Measurements from ENCODE around the gene ADRM1.

The ADRM1 gene

DNA sequence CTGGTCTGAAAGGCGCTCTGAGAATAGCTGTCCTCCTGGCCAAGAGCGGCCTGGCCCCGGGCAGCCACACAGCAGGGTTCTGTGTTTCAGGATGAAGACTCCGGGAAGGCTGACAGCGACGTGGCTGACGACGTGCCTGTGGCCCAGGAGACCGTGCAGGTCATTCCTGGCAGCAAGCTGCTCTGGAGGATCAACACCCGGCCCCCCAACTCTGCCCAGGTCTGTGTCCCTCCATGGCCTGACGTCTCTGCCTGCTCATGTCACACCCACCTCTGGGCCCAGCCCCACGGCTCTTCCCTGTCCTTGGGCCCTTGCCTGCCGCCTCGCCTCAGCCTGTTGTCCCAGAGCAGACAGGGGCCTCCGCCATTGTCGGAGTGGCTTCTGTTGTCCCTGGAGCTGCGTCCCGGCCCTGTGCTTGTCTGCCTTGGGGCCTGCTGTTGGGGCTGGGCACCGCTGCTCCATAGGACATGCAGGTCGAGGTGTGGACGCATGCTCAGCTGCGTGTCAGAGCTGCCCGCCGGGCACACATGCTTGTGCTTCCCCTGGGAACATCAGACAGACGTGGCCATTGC, 16.2 kb upstream of the ADRM1 start:
- TF ChIP-seq CTCF (IDR thresholded peaks at IDR 0.05; ENCODE audit: low read depth, low read length), result no peak
- no peak overlapping the region for H3K4me3 ChIP-seq (ENCODE audit: low read depth, low read length)

GRCh38 chr20:62287129-62287528, 15.7 kb upstream of the ADRM1 start:
- TF ChIP-seq CTCF (IDR thresholded peaks at IDR 0.05; ENCODE audit: low read depth, low read length), result no peak
- no peak overlapping the region for H3K4me3 ChIP-seq (ENCODE audit: low read depth, low read length)

- H3K4me3 ChIP-seq (ENCODE audit: low read depth, low read length), result no peak overlapping the region
- TF ChIP-seq CTCF (IDR thresholded peaks at IDR 0.05; ENCODE audit: low read depth, low read length), result no peak
Measured at GRCh38 chr20:62287759-62288534, 14.8 kb upstream of the ADRM1 start.

DNA sequence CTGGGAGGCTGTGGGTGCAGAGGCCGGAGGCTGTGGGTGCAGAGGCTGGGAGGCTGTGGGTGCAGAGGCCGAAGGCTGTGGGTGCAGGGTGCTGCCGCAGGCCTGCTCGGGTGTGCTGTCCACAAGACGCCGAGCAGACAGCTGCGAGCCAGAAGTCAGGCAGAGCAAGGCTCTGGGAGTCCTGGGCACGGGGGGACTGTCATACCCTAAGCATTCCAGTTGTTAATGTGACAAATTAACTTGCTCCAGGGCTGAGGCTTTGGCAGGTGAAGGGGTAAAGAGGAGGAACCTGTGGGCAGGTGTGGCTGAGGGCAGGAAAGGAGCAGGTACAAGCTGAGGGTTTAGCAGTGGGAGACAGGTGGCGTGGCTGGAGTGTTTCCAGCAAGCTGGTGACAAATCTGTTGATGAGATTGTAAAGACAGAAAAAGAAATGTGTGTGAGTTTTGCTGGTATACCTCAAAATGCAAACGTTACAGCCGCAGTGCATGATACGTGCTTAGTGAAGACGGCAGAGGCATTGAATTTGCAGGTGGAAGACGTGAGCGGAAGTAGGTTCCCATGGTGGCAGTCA, 14.2 kb upstream of the ADRM1 start:
- H3K4me3 ChIP-seq (ENCODE audit: low read depth, low read length), result no peak overlapping the region
- no peak for TF ChIP-seq CTCF (IDR thresholded peaks at IDR 0.05; ENCODE audit: low read depth, low read length)

- no peak for TF ChIP-seq CTCF (IDR thresholded peaks at IDR 0.05; ENCODE audit: low read depth, low read length)
- H3K4me3 ChIP-seq (ENCODE audit: low read depth, low read length), result no peak overlapping the region
Measured at GRCh38 chr20:62289131-62289530, 13.7 kb upstream of the ADRM1 start.

GRCh38 chr20:62289898-62290297, 12.9 kb upstream of the ADRM1 start:
- TF ChIP-seq CTCF (IDR thresholded peaks at IDR 0.05; ENCODE audit: low read depth, low read length), result no peak
- no peak overlapping the region for H3K4me3 ChIP-seq (ENCODE audit: low read depth, low read length)

All from WI38 (cell line).